WTC11 (cell line): ENCODE results near the gene IZUMO1. TPM values are rescaled to one million over a fixed set of nuclear protein-coding genes. Genes with fewer than 3 reads are reported as not detected.
A peak's percentile ranks its signal among the peaks of the same experiment; 100 is the strongest.

Source experiments
- ARID4B ChIP-seq: sonication (generic); formaldehyde crosslinking; IDR thresholded peaks from 2 replicates; pipeline ENCODE4 v1.8.0; 2023; ENCODE audit warnings: missing genetic modification reagents, mild to moderate bottlenecking, borderline replicate concordance
- CDX4 ChIP-seq: fragments of 250-450 bp; sonication (Bioruptor Pico); IDR thresholded peaks from 2 replicates; pipeline ENCODE4 v1.9.0; 2021; ENCODE audit warnings: moderate library complexity, mild to moderate bottlenecking, inconsistent platforms, borderline replicate concordance
- CTCF ChIP-seq: fragments of 200-600 bp; IDR thresholded peaks from 2 replicates; pipeline ENCODE4 v1.8.0; 2022; ENCODE audit warnings: antibody characterized with exemption
- E2F4 ChIP-seq: sonication (generic); formaldehyde crosslinking; IDR thresholded peaks from 2 replicates; pipeline ENCODE4 v1.8.1; 2022; ENCODE audit warnings: low read depth, mild to moderate bottlenecking, moderate library complexity, missing genetic modification reagents, borderline replicate concordance
- EMX1 ChIP-seq: fragments of 250-450 bp; sonication (Bioruptor Pico); IDR thresholded peaks from 2 replicates; pipeline ENCODE4 v1.8.0; 2021; ENCODE audit warnings: mild to moderate bottlenecking
- GTF2I ChIP-seq: fragments of 250-450 bp; sonication (Bioruptor Pico); conservative IDR thresholded peaks from 2 replicates; pipeline ENCODE4 v1.4.0; 2021; ENCODE audit warnings: mild to moderate bottlenecking
- HMGA2 ChIP-seq: fragments of 250-450 bp; sonication (Bioruptor Pico); IDR thresholded peaks from 2 replicates; pipeline ENCODE4 v1.4.0; 2021; ENCODE audit warnings: mild to moderate bottlenecking, moderate library complexity
- IRF1 ChIP-seq: sonication (generic); formaldehyde crosslinking; IDR thresholded peaks from 2 replicates; pipeline ENCODE4 v1.8.0; 2023; ENCODE audit warnings: missing genetic modification reagents
- JAZF1 ChIP-seq: fragments of 250-450 bp; sonication (Bioruptor Pico); IDR thresholded peaks from 2 replicates; pipeline ENCODE4 v1.9.0; 2021; ENCODE audit warnings: moderate library complexity, mild to moderate bottlenecking, inconsistent platforms
- JUN ChIP-seq: sonication (generic); formaldehyde crosslinking; IDR thresholded peaks from 2 replicates; pipeline ENCODE4 v1.8.0; 2023; ENCODE audit warnings: mild to moderate bottlenecking, missing genetic modification reagents
- NFE2L1 ChIP-seq: sonication (generic); formaldehyde crosslinking; IDR thresholded peaks from 2 replicates; pipeline ENCODE4 v1.8.1; 2023; ENCODE audit warnings: missing genetic modification reagents
- NR2C2 ChIP-seq: sonication (generic); formaldehyde crosslinking; IDR thresholded peaks from 2 replicates; pipeline ENCODE4 v1.8.0; 2022; ENCODE audit warnings: mild to moderate bottlenecking, missing genetic modification reagents
- PREB ChIP-seq: sonication (generic); formaldehyde crosslinking; IDR thresholded peaks from 2 replicates; pipeline ENCODE4 v1.8.1; 2022; ENCODE audit warnings: mild to moderate bottlenecking, missing genetic modification reagents, moderate library complexity, borderline replicate concordance
- SOX15 ChIP-seq: fragments of 250-450 bp; sonication (Bioruptor Pico); IDR thresholded peaks from 2 replicates; pipeline ENCODE4 v1.9.0; 2021; ENCODE audit warnings: mild to moderate bottlenecking
- SP1 ChIP-seq: sonication (generic); formaldehyde crosslinking; conservative IDR thresholded peaks from 2 replicates; pipeline ENCODE4 v1.8.1; 2022; ENCODE audit warnings: missing genetic modification reagents
- TCF7 ChIP-seq: sonication (generic); formaldehyde crosslinking; IDR thresholded peaks from 2 replicates; pipeline ENCODE4 v1.8.0; 2022; ENCODE audit warnings: mild to moderate bottlenecking, low read depth, missing genetic modification reagents, moderate library complexity
- TEAD1 ChIP-seq: sonication (generic); formaldehyde crosslinking; IDR thresholded peaks from 2 replicates; pipeline ENCODE4 v1.8.0; 2022; ENCODE audit warnings: mild to moderate bottlenecking, missing genetic modification reagents
- TP53 ChIP-seq: sonication (generic); formaldehyde crosslinking; IDR thresholded peaks from 2 replicates; pipeline ENCODE4 v1.8.1; 2023; ENCODE audit warnings: mild to moderate bottlenecking, missing genetic modification reagents
- USF1 ChIP-seq: sonication (generic); formaldehyde crosslinking; IDR thresholded peaks from 2 replicates; pipeline ENCODE4 v1.8.0; 2022; ENCODE audit warnings: mild to moderate bottlenecking, missing genetic modification reagents
- USF2 ChIP-seq: sonication (generic); formaldehyde crosslinking; IDR thresholded peaks from 2 replicates; pipeline ENCODE4 v1.8.1; 2023; ENCODE audit warnings: mild to moderate bottlenecking, missing genetic modification reagents, moderate library complexity
- ZBTB21 ChIP-seq: sonication (generic); formaldehyde crosslinking; IDR thresholded peaks from 2 replicates; pipeline ENCODE4 v1.8.1; 2023; ENCODE audit warnings: mild to moderate bottlenecking, missing genetic modification reagents, borderline replicate concordance
- ZNF121 ChIP-seq: sonication (generic); formaldehyde crosslinking; IDR thresholded peaks from 2 replicates; pipeline ENCODE4 v1.8.0; 2023; ENCODE audit warnings: missing genetic modification reagents
- ZNF138 ChIP-seq: sonication (generic); formaldehyde crosslinking; conservative IDR thresholded peaks from 2 replicates; pipeline ENCODE4 v1.8.1; 2022; ENCODE audit warnings: mild to moderate bottlenecking, moderate library complexity, missing genetic modification reagents
- ZNF317 ChIP-seq: sonication (generic); formaldehyde crosslinking; IDR thresholded peaks from 2 replicates; pipeline ENCODE4 v1.8.1; 2023; ENCODE audit warnings: low read depth, mild to moderate bottlenecking, moderate library complexity, missing genetic modification reagents, borderline replicate concordance
- ZNF396 ChIP-seq: fragments of 250-450 bp; sonication (Bioruptor Pico); IDR thresholded peaks from 2 replicates; pipeline ENCODE4 v1.8.0; 2021; ENCODE audit warnings: mild to moderate bottlenecking, moderate library complexity, borderline replicate concordance
- ZNF416 ChIP-seq: fragments of 250-450 bp; sonication (Bioruptor Pico); IDR thresholded peaks from 2 replicates; pipeline ENCODE4 v1.9.0; 2021; ENCODE audit warnings: mild to moderate bottlenecking, inconsistent platforms
- ZNF671 ChIP-seq: fragments of 250-450 bp; sonication (Bioruptor Pico); IDR thresholded peaks from 2 replicates; pipeline ENCODE4 v1.8.0; 2021; ENCODE audit warnings: mild to moderate bottlenecking
- total RNA-seq: library from RNA; stranded (reverse); gene quantifications from 3 replicates; pipeline ENCODE4 v1.2.3, GENCODE V29; 2021

The IZUMO1 gene
- total RNA-seq, 1 experiment from 2014 or later, result 2.2 TPM

- TF ChIP-seq USF2 (CRISPR knock-in tag) (peak; percentile 66), HMGA2 (no peak), NR2C2 (CRISPR knock-in tag) (no peak), E2F4 (CRISPR knock-in tag) (0 out of 2 replicates have a peak, but pooled peaks have one; percentile 57), CTCF (no peak), TEAD1 (CRISPR knock-in tag) (no peak; the same call in 1 of the 2 replicates), JUN (CRISPR knock-in tag) (no peak), ZBTB21 (CRISPR knock-in tag) (peak; percentile 84; the same call in 1 of the 2 replicates), EMX1 (no peak), PREB (CRISPR knock-in tag) (no peak), JAZF1 (CRISPR knock-in tag) (no peak), ZNF138 (CRISPR knock-in tag) (peak; percentile 76; the same call in 1 of the 2 replicates), TP53 (CRISPR knock-in tag) (peak; percentile 69), ZNF121 (CRISPR knock-in tag) (peak; percentile 97), ZNF396 (CRISPR knock-in tag) (no peak), NFE2L1 (CRISPR knock-in tag) (no peak), CDX4 (CRISPR knock-in tag) (no peak), TCF7 (CRISPR knock-in tag) (no peak), SOX15 (CRISPR knock-in tag) (no peak), ZNF416 (no peak), ZNF671 (CRISPR knock-in tag) (no peak), IRF1 (CRISPR knock-in tag) (0 out of 2 replicates have a peak, but pooled peaks have one; percentile 35), ARID4B (CRISPR knock-in tag) (peak; percentile 84; the same call in 1 of the 2 replicates), SP1 (CRISPR knock-in tag) (peak; percentile 92), ZNF317 (no peak; the same call in 1 of the 2 replicates), GTF2I (CRISPR knock-in tag) (no peak), USF1 (CRISPR knock-in tag) (peak; percentile 60; the same call in 1 of the 2 replicates)
Measured at GRCh38 chr19:48752496-48753365, 6.0 kb upstream of the IZUMO1 start, which contains the start of gene FUT1 (continued).
